ENCODE measurements around the gene ALDOC. TPM values are rescaled to one million over a fixed set of nuclear protein-coding genes. Genes with fewer than 3 reads are reported as not detected.

The ALDOC gene
- total and polyA plus RNA-seq, 7 donors, result 10.2 to 43.3 (median 30.0) TPM

DNA sequence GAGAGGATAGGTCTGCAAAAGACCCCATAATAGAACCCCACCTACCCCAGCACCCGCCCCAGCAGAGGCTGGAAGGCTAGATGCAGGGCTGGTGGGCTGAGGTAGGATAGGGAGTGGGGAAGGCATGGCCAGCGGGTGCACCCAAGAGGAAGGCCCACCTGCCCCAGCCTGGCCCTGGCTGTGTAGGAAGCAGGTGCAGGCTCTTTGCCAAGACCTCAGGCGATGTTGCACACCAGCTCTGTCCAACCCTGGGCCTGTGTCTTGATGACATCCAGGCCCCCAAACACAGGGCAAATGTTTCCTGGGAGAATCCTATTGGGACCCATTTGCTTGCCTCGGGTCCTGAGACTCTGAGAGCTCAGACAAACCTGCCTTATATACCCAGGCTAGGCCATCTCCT lies 36.5 kb downstream of the ALDOC start:
- no peak for DNase-seq
- WGBS, 2 donors, result 73 to 82% methylated on average over 4 of the region's 4 CpGs

GRCh38 chr17:28538296-28538895 lies 38.3 kb downstream of the ALDOC start:
- Histone ChIP-seq H3K4me1 (no peaks in the 10 kb centered on the region), H3K27me3 (no peaks in the 10 kb centered on the region), H3K9me3 (no peaks in the 10 kb centered on the region), H3K27ac (no peak overlapping the region), H3K36me3 (no peaks in the 10 kb centered on the region), H3K4me3 (no peak overlapping the region)
- WGBS, 2 donors, result 91 to 92% methylated on average over 14 of the region's 14 CpGs
- intact Hi-C loops (cut with DNase I), result no loop called here
- TF ChIP-seq POLR2AphosphoS5 (IDR thresholded peaks at IDR 0.05) (no peak), EP300 (IDR thresholded peaks at IDR 0.05) (no peak), POLR2A (IDR thresholded peaks at IDR 0.05) (no peak), CTCF (IDR thresholded peaks at IDR 0.05) (no peak)
- DNase-seq, result no peak

More for the DNA sequence above, 36.5 kb downstream of the ALDOC start:
- no peaks in the 10 kb centered on the region for H3K27me3 ChIP-seq
- TF ChIP-seq EP300 (IDR thresholded peaks at IDR 0.05), result no peak
- no peak for TF ChIP-seq POLR2AphosphoS5 (IDR thresholded peaks at IDR 0.05)
- TF ChIP-seq CTCF (IDR thresholded peaks at IDR 0.05), result no peak
- TF ChIP-seq POLR2A (IDR thresholded peaks at IDR 0.05), result no peak
- H3K4me3 ChIP-seq, result no peak overlapping the region
- no peaks in the 10 kb centered on the region for H3K36me3 ChIP-seq
- intact Hi-C loops (cut with DNase I), result no loop called here
- no peak overlapping the region for H3K27ac ChIP-seq
- H3K4me1 ChIP-seq, result no peaks in the 10 kb centered on the region
- no peaks in the 10 kb centered on the region for H3K9me3 ChIP-seq

DNA sequence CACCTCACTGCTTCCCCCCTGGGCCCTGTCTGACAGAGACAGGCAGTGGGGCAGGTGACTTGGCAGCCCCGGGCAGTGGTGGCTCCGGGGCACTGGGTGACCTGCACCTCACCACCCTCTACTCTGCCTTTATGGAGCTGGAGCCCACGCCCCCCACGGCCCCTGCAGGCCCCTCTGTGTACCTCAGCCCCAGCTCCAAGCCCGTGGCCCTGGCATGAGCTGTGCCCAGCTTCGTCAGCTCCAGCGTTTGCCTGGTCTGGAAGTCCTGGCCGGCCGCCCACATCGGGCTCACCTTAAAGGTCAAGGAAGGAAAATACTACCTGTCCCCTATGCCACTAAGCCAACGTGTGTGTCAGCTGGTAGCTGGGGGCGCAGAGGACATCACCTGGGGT lies 39.5 kb downstream of the ALDOC start:
- DNase-seq, result no peak
- no peaks in the 10 kb centered on the region for H3K27me3 ChIP-seq
- no peak overlapping the region for H3K4me3 ChIP-seq
- H3K27ac ChIP-seq, result no peak overlapping the region
- no peaks in the 10 kb centered on the region for H3K9me3 ChIP-seq
- no peaks in the 10 kb centered on the region for H3K4me1 ChIP-seq
- TF ChIP-seq POLR2A (IDR thresholded peaks at IDR 0.05) (no peak), EP300 (IDR thresholded peaks at IDR 0.05) (no peak), CTCF (IDR thresholded peaks at IDR 0.05) (no peak), POLR2AphosphoS5 (IDR thresholded peaks at IDR 0.05) (no peak)
- WGBS, 2 donors, result 46 to 81% methylated on average over 12 of the region's 12 CpGs
- intact Hi-C loops (cut with DNase I), result no loop called here
- H3K36me3 ChIP-seq, result no peaks in the 10 kb centered on the region

- Histone ChIP-seq H3K27me3 (no peaks in the 10 kb centered on the region), H3K4me1 (no peaks in the 10 kb centered on the region), H3K4me3 (no peak overlapping the region), H3K27ac (no peak overlapping the region), H3K9me3 (no peaks in the 10 kb centered on the region), H3K36me3 (no peaks in the 10 kb centered on the region)
- TF ChIP-seq EP300 (IDR thresholded peaks at IDR 0.05), result no peak
- no peak for TF ChIP-seq CTCF (IDR thresholded peaks at IDR 0.05)
- no peak for TF ChIP-seq POLR2A (IDR thresholded peaks at IDR 0.05)
- TF ChIP-seq POLR2AphosphoS5 (IDR thresholded peaks at IDR 0.05), result no peak
- no peak for DNase-seq
- WGBS, 2 donors, result 16 to 68% methylated on average over 9 of the region's 9 CpGs
- intact Hi-C loops (cut with DNase I), result no loop called here
Measured at GRCh38 chr17:28536532-28537218, 40.0 kb downstream of the ALDOC start.

All from sigmoid colon (tissue), 7 donors.